ENCODE measurements around the gene GGACT.
"Not testable (repeated sequence)": the region's sequence is repeated elsewhere in the genome, so short reads cannot be mapped to it uniquely, and the experiment has no call there.

The GGACT gene

GRCh38 chr13:100526318-100527000, 62.1 kb downstream of the GGACT start:
- Histone ChIP-seq H3K27ac (ENCODE audit: low read depth, low read length, poor library complexity, severe bottlenecking) (no peak overlapping the region), H3F3A (ENCODE audit: insufficient read depth, low read length) (no peaks in the 10 kb centered on the region), H3K9me2 (ENCODE audit: low read depth, low read length) (no peaks in the 10 kb centered on the region), H4K20me1 (ENCODE audit: insufficient read depth, low read length) (no peaks in the 10 kb centered on the region), H3K27me3 (ENCODE audit: insufficient read depth, low read length) (no peaks in the 10 kb centered on the region), H3K4me2 (ENCODE audit: low read length) (no peak overlapping the region), H3K9me3 (ENCODE audit: low read length) (no peaks in the 10 kb centered on the region), H3K79me2 (ENCODE audit: insufficient read depth, low read length) (no peaks in the 10 kb centered on the region), H3K4me3 (ENCODE audit: low read depth, low read length, poor library complexity, severe bottlenecking) (no peak overlapping the region), H3K36me3 (ENCODE audit: insufficient read depth, low read length) (no peaks in the 10 kb centered on the region), H3K4me1 (ENCODE audit: insufficient read depth, low read length, severe bottlenecking) (no peaks in the 10 kb centered on the region), H2AFZ (ENCODE audit: low read length) (no peak overlapping the region), H3K9ac (ENCODE audit: low read length) (no peak overlapping the region)
- no peak for TF ChIP-seq EZH2 (IDR thresholded peaks at IDR 0.05; ENCODE audit: borderline replicate concordance, low read length)
- no peak for TF ChIP-seq CTCF (IDR thresholded peaks at IDR 0.05; ENCODE audit: low read length)

DNA sequence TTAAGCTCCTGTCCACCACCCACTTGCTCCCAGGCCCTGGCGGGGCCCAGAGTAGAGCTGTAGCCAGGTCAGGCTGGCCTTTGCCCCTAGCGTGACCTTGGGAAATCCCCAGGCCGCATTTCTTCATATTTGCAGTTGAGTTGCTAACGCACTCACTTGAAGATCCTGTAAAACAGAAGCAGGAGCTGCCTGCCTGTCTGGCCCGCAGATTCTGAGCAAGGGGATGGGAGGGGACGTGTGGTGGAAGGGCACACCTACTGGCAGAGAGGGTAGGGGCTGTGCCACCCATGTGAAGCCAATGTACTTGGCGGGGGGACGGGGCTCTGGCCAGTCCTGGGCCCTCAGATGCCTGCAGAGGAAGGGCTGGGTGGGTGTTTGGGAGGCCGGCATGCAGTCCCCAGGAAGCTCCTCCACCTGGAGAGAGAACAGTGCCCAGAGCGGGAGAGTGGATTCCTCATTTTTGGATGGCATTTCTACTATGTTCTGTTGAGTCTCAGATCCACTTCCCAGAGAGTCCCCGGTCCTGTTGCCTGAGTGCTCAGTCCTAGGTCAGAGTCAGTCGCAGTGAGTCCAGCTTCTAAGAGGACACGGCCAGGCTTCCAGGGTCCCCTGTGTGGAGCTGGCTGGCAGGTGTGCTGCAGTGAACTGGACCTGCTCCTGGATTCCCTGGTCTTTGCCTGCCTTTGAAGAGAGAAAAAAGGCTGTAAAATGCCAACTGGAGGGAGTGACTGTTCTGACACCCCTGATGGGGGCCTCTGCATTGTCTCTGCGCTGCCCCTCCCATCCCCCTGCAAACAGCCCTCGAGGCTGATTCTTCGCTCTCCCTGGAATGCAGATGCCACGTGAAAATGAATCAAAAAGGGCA, 62.9 kb downstream of the GGACT start:
- H3K27ac ChIP-seq (ENCODE audit: low read depth, low read length, poor library complexity, severe bottlenecking): no peak overlapping the region
- no peak overlapping the region for H3K4me2 ChIP-seq (ENCODE audit: low read length)
- no peaks in the 10 kb centered on the region for H3K36me3 ChIP-seq (ENCODE audit: insufficient read depth, low read length)
- H3K9me3 ChIP-seq (ENCODE audit: low read length): no peaks in the 10 kb centered on the region
- no peak overlapping the region for H2AFZ ChIP-seq (ENCODE audit: low read length)
- no peaks in the 10 kb centered on the region for H3F3A ChIP-seq (ENCODE audit: insufficient read depth, low read length)
- H3K79me2 ChIP-seq (ENCODE audit: insufficient read depth, low read length): no peaks in the 10 kb centered on the region
- TF ChIP-seq EZH2 (IDR thresholded peaks at IDR 0.05; ENCODE audit: borderline replicate concordance, low read length) (no peak), CTCF (IDR thresholded peaks at IDR 0.05; ENCODE audit: low read length) (no peak)
- H3K4me3 ChIP-seq (ENCODE audit: low read depth, low read length, poor library complexity, severe bottlenecking): no peak overlapping the region
- no peak overlapping the region for H3K9ac ChIP-seq (ENCODE audit: low read length)
- no peaks in the 10 kb centered on the region for H3K9me2 ChIP-seq (ENCODE audit: low read depth, low read length)
- H3K27me3 ChIP-seq (ENCODE audit: insufficient read depth, low read length): no peaks in the 10 kb centered on the region
- no peaks in the 10 kb centered on the region for H4K20me1 ChIP-seq (ENCODE audit: insufficient read depth, low read length)
- H3K4me1 ChIP-seq (ENCODE audit: insufficient read depth, low read length, severe bottlenecking): no peaks in the 10 kb centered on the region

DNA sequence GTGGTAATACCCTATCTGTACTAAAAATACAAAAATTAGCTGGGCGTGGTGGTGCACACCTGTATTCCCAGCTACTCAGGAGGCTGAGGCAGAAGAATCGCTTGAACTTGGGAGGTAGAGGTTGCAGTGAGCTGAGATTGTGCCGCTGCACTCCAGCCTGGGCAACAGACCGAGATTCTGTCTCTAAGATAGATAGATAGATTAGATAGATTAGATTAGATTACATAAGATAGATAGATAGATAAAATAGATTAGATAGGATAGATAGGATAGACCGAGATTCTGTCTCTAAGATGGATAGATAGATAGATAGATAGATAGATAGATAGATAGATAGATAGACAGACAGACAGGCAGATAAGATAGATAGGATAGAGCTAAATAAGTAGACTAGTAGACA, 63.9 kb downstream of the GGACT start:
- not testable (repeated sequence) for H3K9me3 ChIP-seq (ENCODE audit: low read length); H3K9me2 ChIP-seq (ENCODE audit: low read depth, low read length); H3K36me3 ChIP-seq (ENCODE audit: insufficient read depth, low read length); H3K9ac ChIP-seq (ENCODE audit: low read length); H4K20me1 ChIP-seq (ENCODE audit: insufficient read depth, low read length); H3K4me1 ChIP-seq (ENCODE audit: insufficient read depth, low read length, severe bottlenecking); H3K79me2 ChIP-seq (ENCODE audit: insufficient read depth, low read length); H2AFZ ChIP-seq (ENCODE audit: low read length); H3K4me2 ChIP-seq (ENCODE audit: low read length); H3K27ac ChIP-seq (ENCODE audit: low read depth, low read length, poor library complexity, severe bottlenecking); H3F3A ChIP-seq (ENCODE audit: insufficient read depth, low read length); H3K4me3 ChIP-seq (ENCODE audit: low read depth, low read length, poor library complexity, severe bottlenecking); H3K27me3 ChIP-seq (ENCODE audit: insufficient read depth, low read length)
